MCF 10A (cell line): ENCODE results near the gene VCPKMT. TPM values are rescaled to one million over a fixed set of nuclear protein-coding genes. Genes with fewer than 3 reads are reported as not detected.

Source experiments
- Bru-seq: library from RNA; stranded (reverse); fragments of 400-500 nt; gene quantifications from one replicate; lab custom pipeline; 2021; lab: Mats Ljungman, UMichigan
- BruChase-seq, 2 experiments: library from RNA; stranded (reverse); fragments of 400-500 nt; gene quantifications; one replicate each; lab custom pipeline; 2021; lab: Mats Ljungman, UMichigan
- BruUV-seq: library from RNA; stranded (reverse); fragments of 400-500 nt; replicated peaks from 2 replicates; lab custom pipeline; 2021; lab: Mats Ljungman, UMichigan
- CTCF ChIA-PET: fragments of 300-600 bp; sonication (Branson Sonifier 250); formaldehyde crosslinking; extraction: SDS; loops from one replicate; lab custom pipeline; 2021; ENCODE audit warnings: antibody characterized with exemption, inconsistent platforms; lab: Yijun Ruan, JAX
- POLR2A ChIA-PET: fragments of 300-600, 350-650 bp; sonication (Branson Sonifier 250); formaldehyde crosslinking; extraction: SDS; loops from one replicate; lab custom pipeline; 2020; ENCODE audit warnings: antibody characterized with exemption, inconsistent platforms; lab: Yijun Ruan, JAX
- DNase-seq: peaks from one replicate; pipeline ENCODE4 v3.0.0-alpha.2; 2018; ENCODE audit not compliant: unreplicated experiment
- H3K27ac Mint-ChIP-seq: one replicate; pipeline ENCODE4 v1.8.0; 2022; ENCODE audit warnings: mild to moderate bottlenecking, low read depth, mixed read lengths; ENCODE audit not compliant: unreplicated experiment
- H3K27me3 Mint-ChIP-seq: one replicate; pipeline ENCODE4 v1.8.0; 2022; ENCODE audit warnings: mixed read lengths; ENCODE audit not compliant: insufficient read depth, unreplicated experiment
- H3K36me3 Mint-ChIP-seq: one replicate; pipeline ENCODE4 v1.8.0; 2022; ENCODE audit warnings: mild to moderate bottlenecking, moderate library complexity, mixed read lengths; ENCODE audit not compliant: insufficient read depth, unreplicated experiment
- H3K4me1 Mint-ChIP-seq: one replicate; pipeline ENCODE4 v1.8.0; 2022; ENCODE audit warnings: mixed read lengths; ENCODE audit not compliant: insufficient read depth, unreplicated experiment
- H3K4me3 Mint-ChIP-seq: one replicate; pipeline ENCODE4 v1.8.0; 2022; ENCODE audit warnings: mild to moderate bottlenecking, moderate library complexity, mixed read lengths; ENCODE audit not compliant: unreplicated experiment
- H3K9me3 Mint-ChIP-seq: one replicate; pipeline ENCODE4 v1.8.0; 2022; ENCODE audit warnings: mixed read lengths; ENCODE audit not compliant: unreplicated experiment
- CTCF ChIP-seq: fragments of 200-600 bp; IDR thresholded peaks from one replicate; pipeline ENCODE4 v1.8.0; 2022; ENCODE audit warnings: antibody characterized with exemption, mild to moderate bottlenecking; ENCODE audit not compliant: unreplicated experiment
- intact Hi-C: fragments of 100-400 bp; cut with micrococcal nuclease; formaldehyde crosslinking; loops from 2 replicates; pipeline ENCODE4 v1.14.1; 2022
- long read RNA-seq: library from polyadenylated mRNA; stranded (forward); transcript quantifications from one replicate; pipeline ENCODE4 v2.0.0, GENCODE V29; 2022
- total RNA-seq: library from RNA; stranded (reverse); gene quantifications from 2 replicates; pipeline ENCODE4 v1.2.3, GENCODE V29; 2022

VCPKMT gene
- total RNA-seq (7.2 and 10.4 TPM in 2 replicates), Bru-seq, nascent RNA (percentile 92 among the genes with signal in this experiment), BruChase-seq, experiment 1, labeled RNA remaining after a 6-hour chase (percentile 84 among the genes with signal in this experiment), BruChase-seq, experiment 2, labeled RNA remaining after a 2-hour chase (percentile 93 among the genes with signal in this experiment)
- long read RNA-seq, partial matches to known transcripts: 1 of 6 reads
- long read RNA-seq, other reads (novel, unspliced or antisense): 1 of 6 reads

- Mint-ChIP-seq H3K27me3 (no peaks in the 10 kb centered on the region), H3K4me1 (no peaks in the 10 kb centered on the region), H3K4me3 (peak within 1 kb of the TSS; percentile 93), H3K9me3 (no peaks in the 10 kb centered on the region), H3K27ac (peak within 1 kb of the TSS; percentile 99), H3K36me3 (peaks cover 72% of the 10 kb centered on the region)
- peak; percentile 90 for DNase-seq
- BruUV-seq: no TSS peak
- intact Hi-C loops: loop anchor here (1.0 to 2.0 kb wide), 3 partner anchors 114 to 416 kb away; partner anchors contain the start of genes MAP4K5 and SOS2
- CTCF ChIA-PET: interaction anchor here (0.6 to 3.0 kb wide), 9 partner anchors 11 to 266 kb away, joined by 3 to 19 read pairs (median 3); partner anchors contain the start of gene NEMF
- POLR2A ChIA-PET: interaction anchor here (0.6 to 4.2 kb wide), 30 partner anchors 9 to 482 kb away, joined by 3 to 47 read pairs (median 6); partner anchors contain the start of genes ARF6, KLHDC2, MAP4K5 and NEMF
- TF ChIP-seq CTCF: no peak
These were observed at the start of gene VCPKMT for GRCh38 chr14:50116181-50116956. Gene VCPKMT (minus strand): TSS chr14:50116572. CDS start chr14:50116552, 20 bp downstream.

- ChIA-PET POLR2A (interaction anchor here (0.6 to 1.0 kb wide), 5 partner anchors 28 to 297 kb away, joined by 3 read pairs; no protein-coding TSS in a partner anchor), CTCF (interaction anchor here (0.7 to 0.9 kb wide), 2 partner anchors 10 to 302 kb away, joined by 3 to 4 read pairs; no protein-coding TSS in a partner anchor)
- Mint-ChIP-seq H3K9me3 (no peaks in the 10 kb centered on the region), H3K36me3 (peaks cover 42% of the 10 kb centered on the region), H3K4me1 (no peaks in the 10 kb centered on the region), H3K27ac (no peak overlapping the region), H3K4me3 (no peak overlapping the region), H3K27me3 (no peaks in the 10 kb centered on the region)
- intact Hi-C loops: no loop called here
- BruUV-seq: no TSS peak
- TF ChIP-seq CTCF: no peak
- DNase-seq: no peak
These were observed 39.7 kb upstream of the VCPKMT start for GRCh38 chr14:50156111-50156510.

GRCh38 chr14:50148799-50149198 lies 32.4 kb upstream of the VCPKMT start:
- no TSS peak for BruUV-seq
- Mint-ChIP-seq H3K4me1 (no peaks in the 10 kb centered on the region), H3K36me3 (peaks cover 56% of the 10 kb centered on the region), H3K27me3 (no peaks in the 10 kb centered on the region), H3K9me3 (no peaks in the 10 kb centered on the region), H3K27ac (no peak overlapping the region), H3K4me3 (no peak overlapping the region)
- intact Hi-C loops: no loop called here
- no peak for TF ChIP-seq CTCF
- ChIA-PET CTCF (interaction anchor here (1.0 kb wide), 1 partner anchor 287 kb away, joined by 5 read pairs; no protein-coding TSS in a partner anchor), POLR2A (no interaction called here)
- DNase-seq: no peak
